ENCODE results near the gene ARHGEF5.
"Not testable (repeated sequence)": the region's sequence is repeated elsewhere in the genome, so short reads cannot be mapped to it uniquely, and the experiment has no call there.

Gene ARHGEF5

GRCh38 chr7:144384555-144385245, 29.5 kb downstream of the ARHGEF5 start:
- no peak for DNase-seq

- DNase-seq, result no peak
Observed at GRCh38 chr7:144386741-144387140, 31.5 kb downstream of the ARHGEF5 start.

GRCh38 chr7:144388950-144389349, 33.7 kb downstream of the ARHGEF5 start:
- DNase-seq, result no peak

- DNase-seq, result no peak
Observed at GRCh38 chr7:144390481-144390880, 35.3 kb downstream of the ARHGEF5 start.

- no peak for DNase-seq
Observed at GRCh38 chr7:144391014-144391413, 35.8 kb downstream of the ARHGEF5 start.

DNA sequence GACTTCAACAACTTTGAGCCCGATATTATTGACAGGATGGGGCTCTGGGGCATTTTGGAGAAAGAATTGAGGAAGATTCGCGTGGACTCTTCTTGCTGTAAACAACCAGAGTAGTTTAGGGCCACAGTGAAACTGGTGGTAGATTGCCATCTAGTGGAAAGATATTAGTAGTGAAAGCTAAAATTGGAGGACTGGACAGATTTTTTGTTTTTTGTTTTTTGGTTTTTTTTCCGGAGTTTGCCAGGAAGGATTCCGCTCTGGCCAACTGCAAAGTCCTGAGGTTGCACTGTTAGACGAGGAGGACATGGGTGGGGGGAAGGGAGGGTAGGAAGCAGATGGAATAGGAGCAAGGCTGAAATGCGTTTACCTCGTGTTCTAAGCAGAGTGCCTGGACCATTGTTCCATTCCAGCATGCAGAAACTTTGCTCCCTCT, 36.6 kb downstream of the ARHGEF5 start:
- DNase-seq, result peak; percentile 51

GRCh38 chr7:144397086-144397485, 41.9 kb downstream of the ARHGEF5 start:
- DNase-seq, result no peak

- DNase-seq, result no peak
Observed at GRCh38 chr7:144398291-144398690, 43.1 kb downstream of the ARHGEF5 start.

DNA sequence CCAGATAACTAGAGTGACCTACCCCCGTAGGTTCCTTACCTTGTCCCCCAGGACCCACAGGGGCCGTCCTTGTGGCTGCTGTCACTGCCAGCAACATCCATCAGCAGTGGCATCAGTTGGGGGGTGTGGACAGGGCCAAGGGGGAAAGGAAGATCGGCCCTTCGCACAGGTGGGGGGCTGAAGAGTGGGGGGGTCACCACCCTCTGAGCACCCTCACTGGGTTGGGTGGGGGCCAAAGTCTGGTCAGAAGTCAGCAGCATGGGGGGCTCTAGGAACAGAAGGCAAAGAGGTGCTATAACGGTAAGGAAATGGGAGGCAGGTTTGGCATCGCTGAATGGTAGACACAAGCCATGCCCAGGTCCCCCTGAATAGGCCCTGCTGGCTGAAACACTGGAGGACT, 43.7 kb downstream of the ARHGEF5 start:
- no peak for DNase-seq

GRCh38 chr7:144399946-144400345, 44.7 kb downstream of the ARHGEF5 start:
- no peak for DNase-seq

GRCh38 chr7:144401490-144401889, 46.3 kb downstream of the ARHGEF5 start:
- no peak for DNase-seq

- no peak for DNase-seq
Observed at GRCh38 chr7:144403102-144403501, 47.9 kb downstream of the ARHGEF5 start.

- DNase-seq, result no peak
Observed at GRCh38 chr7:144403649-144404061, 48.5 kb downstream of the ARHGEF5 start, which contains the start of gene NOBOX. NOBOX (minus strand) TSS chr7:144403693.

DNA sequence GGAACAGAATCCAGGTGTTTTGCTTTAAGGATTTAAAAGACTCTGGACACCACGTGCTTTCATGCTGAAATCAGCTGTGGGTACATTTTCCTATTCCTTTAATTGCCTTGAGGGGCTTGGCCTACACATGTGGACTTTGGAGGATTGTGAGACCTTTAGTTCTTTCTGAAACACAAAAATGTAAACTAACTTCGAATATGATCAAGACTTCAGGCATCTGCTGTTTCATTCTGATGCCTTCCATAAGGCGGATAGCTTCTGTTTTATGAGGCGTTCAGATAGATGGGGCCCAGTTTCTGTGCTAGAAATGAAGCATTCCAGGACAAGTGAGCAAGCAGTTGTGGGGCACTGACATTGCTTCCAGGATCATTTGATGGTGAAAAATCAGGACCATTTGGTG, 49.7 kb downstream of the ARHGEF5 start:
- no peak for DNase-seq

DNA sequence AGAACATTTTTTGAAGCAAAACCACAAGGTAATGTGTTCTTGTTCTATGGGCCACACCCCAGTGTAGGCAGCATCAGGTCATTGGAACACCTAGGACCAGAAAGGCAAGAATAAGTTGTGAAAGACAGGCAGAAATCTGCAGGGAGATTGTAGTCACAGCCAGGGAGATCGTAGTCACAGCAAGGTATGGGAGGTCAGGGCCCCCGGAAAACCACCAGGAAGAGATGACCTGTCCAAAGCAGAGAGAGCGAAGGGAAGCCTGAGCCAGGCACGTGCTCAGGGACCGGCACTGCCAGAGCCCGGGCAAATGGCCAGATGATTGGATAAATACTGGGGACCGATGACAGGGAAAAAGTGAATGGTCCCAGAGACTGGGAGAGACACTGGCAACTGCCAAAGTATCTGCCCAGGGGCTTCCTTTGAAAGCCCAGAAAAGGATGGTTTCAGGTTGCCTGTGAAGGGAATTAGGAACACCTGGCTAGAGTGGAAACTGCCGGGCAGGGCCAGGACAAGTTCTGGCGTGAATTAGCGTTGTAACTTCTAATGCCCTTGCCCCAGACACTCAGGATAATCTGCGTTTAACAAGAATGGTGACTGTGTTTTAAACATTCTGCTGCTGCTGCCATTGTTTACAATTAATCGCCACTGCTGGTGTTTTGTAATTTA, 52.2 kb downstream of the ARHGEF5 start:
- no peak for DNase-seq

DNA sequence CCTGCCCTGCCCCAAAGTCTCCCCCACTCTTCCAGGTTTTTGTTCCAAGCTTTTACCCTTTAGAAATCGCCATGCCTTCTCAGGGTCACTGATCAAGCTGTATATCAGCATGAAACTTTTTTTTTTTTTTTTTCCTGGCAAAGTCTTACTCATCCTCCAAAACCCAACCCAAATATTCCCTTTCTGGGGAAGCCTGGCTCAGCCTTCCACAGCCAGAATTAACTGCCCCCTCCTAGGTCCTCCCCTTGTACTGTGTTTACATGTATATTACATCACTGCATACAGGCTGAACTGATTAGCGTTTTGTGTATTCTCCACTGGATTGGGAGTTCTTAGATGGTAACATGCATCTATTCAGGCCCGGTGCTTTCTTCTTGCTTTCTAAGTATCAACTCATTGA, 52.9 kb downstream of the ARHGEF5 start:
- DNase-seq, result no peak

DNA sequence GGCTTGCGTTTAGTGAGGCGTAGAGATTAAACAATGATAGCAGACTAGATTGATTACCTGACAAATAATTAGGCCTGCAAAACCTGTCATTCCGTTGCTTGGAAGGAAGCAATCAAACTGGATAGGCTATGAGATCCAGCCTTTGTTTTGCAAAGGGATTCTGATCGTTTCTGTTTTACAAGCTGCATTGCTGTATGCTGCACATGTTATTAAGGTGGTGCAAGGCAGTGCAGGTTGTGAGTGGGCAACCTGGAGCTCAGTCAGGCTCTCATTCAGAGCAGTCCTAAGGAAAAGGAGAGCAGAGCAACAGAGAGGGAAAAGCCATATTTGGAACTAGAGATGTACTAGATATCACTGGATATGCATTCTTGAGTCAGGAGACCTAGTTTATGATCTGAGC, 55.2 kb downstream of the ARHGEF5 start:
- DNase-seq, result no peak

- DNase-seq, result no peak
Observed at GRCh38 chr7:144414815-144415214, 59.6 kb downstream of the ARHGEF5 start.

- no peak for DNase-seq
Observed at GRCh38 chr7:144415858-144416257, 60.7 kb downstream of the ARHGEF5 start.

- no peak for DNase-seq
Observed at GRCh38 chr7:144416341-144416740, 61.1 kb downstream of the ARHGEF5 start.

DNA sequence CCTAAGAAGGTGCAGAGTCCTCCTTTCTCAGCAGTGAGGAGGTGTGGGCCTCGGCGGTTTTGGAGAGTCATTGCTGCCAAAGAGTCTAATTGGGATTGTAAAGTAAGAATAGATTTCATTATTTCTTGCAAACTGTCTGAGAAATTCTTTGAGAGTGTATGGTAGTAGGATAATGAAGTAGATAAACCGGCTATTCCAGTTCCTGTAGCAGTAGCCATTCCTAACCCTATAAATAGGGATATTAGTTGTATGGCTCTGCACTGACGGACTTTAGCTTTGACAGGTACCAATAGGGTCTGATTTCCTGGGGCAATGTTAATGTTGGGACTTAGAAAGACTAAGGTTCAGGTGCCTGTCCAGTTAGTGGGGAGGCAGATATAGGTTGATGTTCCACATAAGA, 63.7 kb downstream of the ARHGEF5 start:
- DNase-seq, result not testable (repeated sequence)

DNA sequence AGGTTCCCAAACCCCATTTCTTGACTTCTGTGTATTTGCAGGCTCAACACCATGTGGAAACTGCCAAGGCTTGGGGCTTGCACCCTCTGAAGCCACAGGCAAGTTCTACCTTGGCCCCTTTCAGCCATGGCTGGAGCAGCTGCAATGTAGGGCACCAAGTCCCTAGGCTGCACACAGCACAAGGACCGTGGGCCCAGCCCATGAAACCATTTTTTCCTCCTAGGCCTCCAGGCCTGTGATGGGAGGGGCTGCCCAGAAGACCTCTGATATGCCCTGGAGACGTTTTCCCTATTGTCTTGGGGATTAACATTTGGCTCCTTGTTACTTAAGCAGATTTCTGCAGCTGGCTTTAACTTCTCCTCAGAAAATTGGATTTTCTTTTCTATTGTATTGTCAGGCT, 72.3 kb downstream of the ARHGEF5 start:
- not testable (repeated sequence) for DNase-seq

GRCh38 chr7:144428431-144428830, 73.2 kb downstream of the ARHGEF5 start:
- no peak for DNase-seq
